Measurements from ENCODE around the gene CADM2. TPM values are rescaled to one million over a fixed set of nuclear protein-coding genes. Genes with fewer than 3 reads are reported as not detected.

Gene CADM2
- total RNA-seq, 2 experiments from 2014 or later: 0.30 to 0.58 TPM

- DNase-seq (no peak), ATAC-seq (no peak)
- Mint-ChIP-seq H3K27ac (no peak overlapping the region), H3K4me3 (no peak overlapping the region), H3K9me3 (ENCODE audit: low read depth) (peaks cover 8% of the 10 kb centered on the region), H3K4me1 (no peaks in the 10 kb centered on the region), H3K27me3 (no peaks in the 10 kb centered on the region), H3K36me3 (no peaks in the 10 kb centered on the region)
- CTCF ChIA-PET: no interaction called here
These were observed 411.6 kb downstream of the CADM2 start for GRCh38 chr3:85370341-85370740.

DNA sequence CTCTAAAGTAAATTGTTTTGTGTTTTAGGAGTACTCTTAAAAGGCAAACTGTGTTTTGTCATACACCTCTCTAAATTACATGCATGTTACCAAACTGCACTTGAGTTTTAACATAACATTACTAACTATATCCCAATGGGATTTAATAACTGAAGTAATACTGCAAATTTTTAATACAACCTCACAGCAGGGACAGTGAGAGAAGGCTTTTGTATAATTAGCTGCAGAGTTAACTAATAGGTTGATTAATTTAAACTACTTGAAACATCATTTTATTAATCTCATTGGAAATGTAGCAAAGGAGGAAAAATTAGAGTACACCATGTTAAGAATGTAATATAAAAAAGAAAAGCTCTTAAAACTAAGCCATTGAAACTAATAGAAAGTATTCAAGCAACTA lies 417.3 kb downstream of the CADM2 start:
- Mint-ChIP-seq H3K9me3 (ENCODE audit: low read depth) (peaks cover 5% of the 10 kb centered on the region), H3K27me3 (no peaks in the 10 kb centered on the region), H3K36me3 (no peaks in the 10 kb centered on the region), H3K4me1 (no peaks in the 10 kb centered on the region), H3K4me3 (no peak overlapping the region), H3K27ac (no peak overlapping the region)
- ATAC-seq (no peak), DNase-seq (no peak)
- CTCF ChIA-PET: no interaction called here

DNA sequence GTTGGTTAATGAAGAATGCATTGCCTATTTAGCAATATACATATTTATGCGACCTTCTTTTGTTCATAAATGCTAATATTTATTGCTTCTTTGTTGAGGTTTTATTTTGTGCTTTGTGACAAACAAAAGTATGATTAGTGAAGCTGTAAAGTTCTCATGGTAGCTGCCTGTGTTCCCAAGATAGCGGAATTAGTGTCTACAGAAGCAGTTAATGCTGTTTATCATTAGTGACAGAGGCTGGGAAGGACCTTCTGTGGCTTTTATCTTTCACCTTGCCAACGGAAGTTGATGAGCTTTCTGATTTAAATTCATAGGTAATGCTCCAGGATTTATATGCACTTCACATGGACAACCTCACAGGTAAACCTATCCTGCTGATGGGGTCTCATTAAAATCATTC lies 418.3 kb downstream of the CADM2 start:
- Mint-ChIP-seq H3K27ac (no peak overlapping the region), H3K9me3 (ENCODE audit: low read depth) (peaks cover 5% of the 10 kb centered on the region), H3K27me3 (no peaks in the 10 kb centered on the region), H3K4me3 (no peak overlapping the region), H3K36me3 (no peaks in the 10 kb centered on the region), H3K4me1 (no peaks in the 10 kb centered on the region)
- ATAC-seq: no peak
- CTCF ChIA-PET: no interaction called here
- DNase-seq: no peak

DNA sequence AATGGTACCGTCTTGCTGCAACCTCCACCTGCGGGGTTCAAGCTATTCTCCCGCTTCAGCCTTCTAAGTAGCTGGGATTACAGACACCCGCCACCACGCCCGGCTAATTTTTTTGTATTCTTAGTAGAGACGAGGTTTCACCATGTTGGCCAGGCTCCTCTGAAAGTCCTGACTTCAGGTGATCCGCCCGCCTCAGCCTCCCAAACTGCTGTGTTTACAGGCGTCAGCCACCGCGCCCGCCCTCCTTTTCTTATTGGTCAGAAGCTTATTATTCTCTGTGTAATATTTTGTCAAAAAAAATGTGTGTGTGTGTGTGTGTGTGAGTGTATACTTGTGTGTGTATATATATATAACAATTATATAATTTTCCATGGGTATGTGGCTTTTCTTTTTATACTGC lies 425.6 kb downstream of the CADM2 start:
- no peak overlapping the region for H3K27ac Mint-ChIP-seq
- H3K4me3 Mint-ChIP-seq: no peak overlapping the region
- CTCF ChIA-PET: no interaction called here
- peaks cover 2% of the 10 kb centered on the region for H3K9me3 Mint-ChIP-seq (ENCODE audit: low read depth)
- ATAC-seq: no peak
- H3K36me3 Mint-ChIP-seq: no peaks in the 10 kb centered on the region
- no peaks in the 10 kb centered on the region for H3K27me3 Mint-ChIP-seq
- DNase-seq: no peak
- no peaks in the 10 kb centered on the region for H3K4me1 Mint-ChIP-seq

DNA sequence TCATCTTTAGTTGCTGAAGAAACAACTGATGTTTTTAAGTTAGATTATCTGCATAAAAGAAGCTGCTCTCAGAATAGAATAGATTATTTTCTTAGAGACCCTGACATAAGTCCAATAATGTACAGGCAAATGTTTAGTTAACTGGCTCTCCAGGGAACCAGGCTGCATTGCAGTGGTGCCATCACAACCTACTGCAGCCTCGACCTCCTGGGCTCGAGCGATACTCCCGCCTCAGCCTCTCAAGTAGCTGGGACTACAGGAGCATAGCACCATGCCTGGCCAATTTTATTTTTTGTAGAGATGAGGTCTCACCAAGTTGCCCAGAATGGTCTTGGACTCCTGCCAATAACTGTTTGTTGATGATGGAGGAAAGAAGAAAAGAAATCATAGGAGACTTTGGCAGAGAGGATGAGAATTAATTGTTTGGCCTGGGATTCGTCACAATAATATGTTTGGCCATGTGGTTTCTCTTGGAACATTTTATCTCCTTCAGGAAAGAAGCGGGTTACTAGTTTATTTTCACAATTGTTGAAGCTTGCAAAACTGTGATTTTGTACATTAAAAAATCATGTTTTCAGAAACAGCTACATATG lies 429.2 kb downstream of the CADM2 start:
- H3K27me3 Mint-ChIP-seq: no peaks in the 10 kb centered on the region
- H3K36me3 Mint-ChIP-seq: no peaks in the 10 kb centered on the region
- peaks cover 4% of the 10 kb centered on the region for H3K9me3 Mint-ChIP-seq (ENCODE audit: low read depth)
- no peak overlapping the region for H3K4me3 Mint-ChIP-seq
- no peak for ATAC-seq
- no peak for DNase-seq
- H3K27ac Mint-ChIP-seq: no peak overlapping the region
- no peaks in the 10 kb centered on the region for H3K4me1 Mint-ChIP-seq
- CTCF ChIA-PET: no interaction called here

GRCh38 chr3:85394424-85394823 lies 435.6 kb downstream of the CADM2 start:
- H3K27me3 Mint-ChIP-seq: no peaks in the 10 kb centered on the region
- ATAC-seq (no peak), DNase-seq (no peak)
- H3K4me1 Mint-ChIP-seq: no peaks in the 10 kb centered on the region
- H3K9me3 Mint-ChIP-seq (ENCODE audit: low read depth): peaks cover 7% of the 10 kb centered on the region
- H3K36me3 Mint-ChIP-seq: no peaks in the 10 kb centered on the region
- no peak overlapping the region for H3K4me3 Mint-ChIP-seq
- no peak overlapping the region for H3K27ac Mint-ChIP-seq
- CTCF ChIA-PET: no interaction called here

GRCh38 chr3:85397434-85397833 lies 438.6 kb downstream of the CADM2 start:
- no peak for ATAC-seq
- no peak for DNase-seq
- Mint-ChIP-seq H3K9me3 (ENCODE audit: low read depth) (peaks cover 7% of the 10 kb centered on the region), H3K27ac (no peak overlapping the region), H3K4me1 (no peaks in the 10 kb centered on the region), H3K36me3 (no peaks in the 10 kb centered on the region), H3K27me3 (no peaks in the 10 kb centered on the region), H3K4me3 (no peak overlapping the region)
- CTCF ChIA-PET: no interaction called here

DNA sequence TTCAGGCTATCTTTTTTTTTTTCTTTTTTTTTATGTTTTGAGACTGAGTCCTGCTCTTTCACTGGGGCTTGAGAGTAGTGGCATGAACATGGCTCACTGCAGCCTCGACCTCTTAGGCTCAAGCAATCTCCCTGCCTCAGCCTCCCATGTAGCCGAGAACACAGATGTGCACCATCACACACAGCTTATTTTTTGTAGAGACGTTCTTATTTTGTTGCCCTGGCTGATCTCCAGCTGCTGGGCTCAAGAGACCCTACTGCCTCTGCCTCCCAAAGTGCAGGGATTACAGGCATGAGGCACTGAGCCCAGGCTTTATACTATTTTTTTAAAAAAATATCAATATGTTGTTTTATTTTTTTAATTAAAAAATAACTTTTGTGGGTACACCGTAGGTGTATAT lies 467.3 kb downstream of the CADM2 start:
- H3K27ac Mint-ChIP-seq: no peak overlapping the region
- ATAC-seq: no peak

DNA sequence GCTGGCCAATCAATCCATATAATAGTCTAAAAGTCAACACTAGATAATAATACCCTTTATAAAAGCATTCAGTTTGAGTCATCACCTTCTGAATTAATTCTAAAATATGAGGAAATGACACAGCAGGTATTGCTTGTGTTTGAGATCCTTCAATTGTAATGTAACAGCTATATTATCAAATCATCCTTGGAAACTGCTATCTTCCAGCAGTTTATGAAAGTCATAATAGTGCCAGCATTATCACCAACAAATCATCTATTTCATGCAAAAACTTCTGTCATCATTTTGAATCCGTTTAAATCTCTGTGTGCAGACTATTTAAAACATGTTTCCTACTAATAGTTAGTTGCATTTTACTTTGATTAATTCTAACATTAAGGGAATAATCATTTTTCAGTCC lies 468.7 kb downstream of the CADM2 start:
- Mint-ChIP-seq H3K9me3 (ENCODE audit: low read depth) (peaks cover 3% of the 10 kb centered on the region), H3K4me3 (no peak overlapping the region), H3K27ac (no peak overlapping the region), H3K36me3 (no peaks in the 10 kb centered on the region), H3K4me1 (no peaks in the 10 kb centered on the region), H3K27me3 (no peaks in the 10 kb centered on the region)
- CTCF ChIA-PET: no interaction called here
- no peak for DNase-seq
- ATAC-seq: no peak

More for the DNA sequence above, 467.3 kb downstream of the CADM2 start:
- CTCF ChIA-PET: no interaction called here
- peaks cover 3% of the 10 kb centered on the region for H3K9me3 Mint-ChIP-seq (ENCODE audit: low read depth)
- no peak for DNase-seq
- no peak overlapping the region for H3K4me3 Mint-ChIP-seq
- H3K36me3 Mint-ChIP-seq: no peaks in the 10 kb centered on the region
- H3K27me3 Mint-ChIP-seq: no peaks in the 10 kb centered on the region
- H3K4me1 Mint-ChIP-seq: no peaks in the 10 kb centered on the region

DNA sequence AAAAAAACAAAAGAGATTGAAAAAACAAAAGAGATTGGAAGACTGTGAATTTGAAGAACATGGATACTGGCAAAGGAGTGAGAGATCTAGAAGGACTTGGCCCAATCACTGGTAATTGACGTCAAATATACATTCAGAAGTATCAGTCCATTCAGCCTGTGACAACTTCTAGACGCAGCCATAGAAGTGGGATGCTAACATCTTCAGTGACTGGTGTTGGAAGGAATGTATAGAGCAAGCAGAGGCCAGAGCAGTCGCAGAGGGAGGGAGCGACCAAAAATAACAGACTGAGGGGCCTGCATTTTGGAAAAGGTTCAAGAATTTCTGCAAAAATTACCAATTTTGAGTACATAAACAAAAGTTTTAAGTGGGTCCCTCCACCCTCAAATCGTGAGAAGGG lies 473.3 kb downstream of the CADM2 start:
- ATAC-seq: no peak
- Mint-ChIP-seq H3K36me3 (no peaks in the 10 kb centered on the region), H3K4me3 (no peak overlapping the region), H3K27me3 (no peaks in the 10 kb centered on the region), H3K9me3 (ENCODE audit: low read depth) (peaks cover 11% of the 10 kb centered on the region), H3K27ac (no peak overlapping the region), H3K4me1 (no peaks in the 10 kb centered on the region)
- CTCF ChIA-PET: no interaction called here
- no peak for DNase-seq

DNA sequence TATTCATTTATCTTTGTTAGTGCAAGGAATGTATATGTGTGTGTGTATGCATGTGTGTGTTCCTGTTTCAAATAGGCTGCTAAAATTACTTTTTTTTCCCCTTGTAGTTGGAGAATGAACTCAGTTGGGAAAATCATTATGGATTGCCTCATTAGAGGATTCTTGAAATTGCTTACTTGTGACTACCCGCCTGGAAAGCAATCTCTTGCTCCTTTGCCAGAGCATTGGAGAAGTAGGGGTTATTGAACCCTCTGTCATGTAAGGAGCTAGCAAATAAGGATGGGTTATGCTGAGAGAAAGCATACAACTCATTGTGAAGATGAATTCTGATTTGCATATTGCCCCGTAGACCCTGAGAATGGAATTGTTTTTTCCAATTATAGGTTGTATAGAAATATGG lies 474.5 kb downstream of the CADM2 start:
- CTCF ChIA-PET: no interaction called here
- Mint-ChIP-seq H3K9me3 (ENCODE audit: low read depth) (peaks cover 11% of the 10 kb centered on the region), H3K36me3 (no peaks in the 10 kb centered on the region)

DNA sequence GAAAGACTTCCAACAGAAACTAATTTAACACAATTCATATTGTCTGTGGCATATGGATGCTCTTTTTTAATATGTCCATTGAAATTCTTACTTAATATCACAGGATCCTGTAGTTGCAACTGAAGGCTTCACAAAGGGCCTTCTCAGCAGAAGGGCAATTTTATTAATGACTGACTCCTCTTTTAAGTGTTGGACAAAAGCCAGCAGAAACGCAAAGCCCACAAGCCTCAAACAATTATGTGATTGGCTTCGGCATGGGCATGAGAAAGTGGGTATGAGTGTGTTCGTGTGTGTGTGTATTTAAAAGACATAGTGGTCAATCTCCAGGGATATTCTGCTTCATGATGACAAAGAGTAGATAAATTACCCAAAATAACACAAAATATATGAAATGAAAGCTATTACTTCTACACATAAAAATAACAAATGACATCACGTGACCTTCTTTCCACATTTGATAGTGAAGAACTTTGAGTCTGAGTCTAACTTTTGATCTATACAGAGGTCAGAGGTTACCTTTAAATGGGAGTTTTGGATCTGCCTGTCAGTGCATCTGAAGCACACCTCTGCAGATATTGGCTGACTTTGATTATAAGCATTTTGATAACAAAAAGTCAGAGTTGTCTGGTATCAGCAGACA lies 496.9 kb downstream of the CADM2 start:
- Mint-ChIP-seq H3K9me3 (ENCODE audit: low read depth) (peaks cover 2% of the 10 kb centered on the region), H3K27me3 (no peaks in the 10 kb centered on the region), H3K36me3 (no peaks in the 10 kb centered on the region), H3K4me1 (no peaks in the 10 kb centered on the region), H3K27ac (no peak overlapping the region), H3K4me3 (no peak overlapping the region)
- DNase-seq (no peak), ATAC-seq (no peak)
- CTCF ChIA-PET: no interaction called here

More for the DNA sequence above, 474.5 kb downstream of the CADM2 start:
- Mint-ChIP-seq H3K4me3 (no peak overlapping the region), H3K27ac (no peak overlapping the region), H3K27me3 (no peaks in the 10 kb centered on the region), H3K4me1 (no peaks in the 10 kb centered on the region)
- ATAC-seq (no peak), DNase-seq (no peak)

DNA sequence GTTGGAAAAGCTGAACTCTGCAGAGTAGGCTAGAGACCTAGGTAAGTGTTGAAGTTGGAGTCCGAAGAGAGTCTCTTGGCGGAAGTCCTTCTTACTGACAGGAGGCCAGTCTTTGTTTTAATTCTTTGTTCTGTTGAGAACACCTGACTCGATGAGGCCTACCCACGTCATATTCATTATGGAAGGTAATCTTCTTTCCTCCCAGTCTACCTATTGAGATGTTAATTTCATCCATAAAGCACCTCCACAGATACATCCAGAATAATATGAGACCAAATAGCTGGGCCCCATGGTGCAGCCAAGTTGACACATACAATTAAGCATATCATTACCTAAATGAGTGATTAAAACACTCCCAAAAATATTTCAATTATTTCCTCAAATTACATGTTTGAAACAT lies 515.5 kb downstream of the CADM2 start:
- DNase-seq (no peak), ATAC-seq (no peak)
- peaks cover 2% of the 10 kb centered on the region for H3K9me3 Mint-ChIP-seq (ENCODE audit: low read depth)
- H3K4me1 Mint-ChIP-seq: no peaks in the 10 kb centered on the region
- H3K27ac Mint-ChIP-seq: no peak overlapping the region
- no peaks in the 10 kb centered on the region for H3K27me3 Mint-ChIP-seq
- H3K36me3 Mint-ChIP-seq: no peaks in the 10 kb centered on the region
- CTCF ChIA-PET: no interaction called here
- H3K4me3 Mint-ChIP-seq: no peak overlapping the region

DNA sequence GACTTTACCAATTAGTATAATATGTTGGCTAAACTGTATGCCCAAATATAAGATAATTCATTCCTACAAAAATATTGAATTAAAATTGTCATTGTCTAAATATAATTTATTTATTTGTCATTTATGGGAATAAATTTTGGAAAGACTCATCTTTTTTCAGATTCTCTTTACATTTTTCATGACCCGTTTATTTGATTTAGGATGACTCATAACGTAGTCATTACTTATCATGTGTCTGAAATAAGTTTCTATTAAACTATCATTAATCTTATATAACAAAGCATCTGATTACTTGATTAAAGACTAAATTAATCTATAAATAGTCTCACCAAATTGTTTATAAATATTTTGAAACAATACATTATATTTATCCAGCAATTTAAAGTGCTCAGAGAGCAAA lies 516.6 kb downstream of the CADM2 start:
- Mint-ChIP-seq H3K4me3 (no peak overlapping the region), H3K4me1 (no peaks in the 10 kb centered on the region), H3K27ac (no peak overlapping the region), H3K27me3 (no peaks in the 10 kb centered on the region), H3K9me3 (ENCODE audit: low read depth) (peaks cover under 1% of the 10 kb centered on the region), H3K36me3 (no peaks in the 10 kb centered on the region)
- CTCF ChIA-PET: no interaction called here
- ATAC-seq (no peak), DNase-seq (no peak)
